KMS-11 (cell line): Measurements from ENCODE around the gene COBL.

Experiments
- H2AFZ ChIP-seq: fragments of 200-600 bp; sonication (generic); 2 replicates; pipeline ENCODE4 v1.6.1; 2016; ENCODE audit warnings: antibody characterized with exemption, mixed run types, low read depth
- H3K27ac ChIP-seq: fragments of 200-600 bp; sonication (generic); 2 replicates; pipeline ENCODE4 v1.6.1; 2016; ENCODE audit warnings: mild to moderate bottlenecking, mixed run types
- H3K27me3 ChIP-seq: fragments of 200-600 bp; sonication (generic); 2 replicates; pipeline ENCODE4 v1.6.1; 2017; ENCODE audit warnings: mild to moderate bottlenecking, low read depth, mixed run types, moderate library complexity; ENCODE audit not compliant: insufficient read depth
- H3K36me3 ChIP-seq: fragments of 200-600 bp; sonication (generic); 2 replicates; pipeline ENCODE4 v1.6.1; 2017; ENCODE audit warnings: mild to moderate bottlenecking, mixed run types; ENCODE audit not compliant: insufficient read depth
- H3K4me1 ChIP-seq: fragments of 200-600 bp; sonication (generic); 2 replicates; pipeline ENCODE4 v1.6.1; 2016; ENCODE audit warnings: mild to moderate bottlenecking, low read depth, mixed run types; ENCODE audit not compliant: poor library complexity, severe bottlenecking
- H3K4me2 ChIP-seq: fragments of 200-600 bp; sonication (generic); 2 replicates; pipeline ENCODE4 v1.7.0; 2016; ENCODE audit warnings: mild to moderate bottlenecking, mixed run types
- H3K4me3 ChIP-seq: fragments of 200-600 bp; sonication (generic); IDR thresholded peaks from 2 replicates; pipeline ENCODE4 v1.6.1; 2017; ENCODE audit warnings: low read depth, low read length, mixed read lengths; ENCODE audit not compliant: insufficient read depth
- H3K79me2 ChIP-seq: fragments of 200-600 bp; sonication (generic); 2 replicates; pipeline ENCODE4 v1.6.1; 2016; ENCODE audit warnings: low read depth, mixed run types; ENCODE audit not compliant: insufficient read depth
- H3K9ac ChIP-seq: fragments of 200-600 bp; sonication (generic); 2 replicates; pipeline ENCODE4 v1.6.1; 2016; ENCODE audit warnings: mild to moderate bottlenecking, mixed run types
- H4K20me1 ChIP-seq: fragments of 200-600 bp; sonication (generic); 2 replicates; pipeline ENCODE4 v1.6.1; 2016; ENCODE audit warnings: mild to moderate bottlenecking, mixed run types; ENCODE audit not compliant: insufficient read depth
- CTCF ChIP-seq: fragments of 200-600 bp; sonication (generic); conservative IDR thresholded peaks from 2 replicates; pipeline ENCODE4 v1.6.1; 2017; ENCODE audit warnings: low read depth, mild to moderate bottlenecking, antibody characterized with exemption, low read length, moderate library complexity, mixed read lengths

Gene COBL

GRCh38 chr7:51035716-51036115 lies 280.9 kb downstream of the COBL start:
- H3K36me3 ChIP-seq, result no peaks in the 10 kb centered on the region
- H3K4me3 ChIP-seq, result no peak overlapping the region
- H3K27me3 ChIP-seq, result no peaks in the 10 kb centered on the region
- no peaks in the 10 kb centered on the region for H4K20me1 ChIP-seq
- H3K4me2 ChIP-seq, result no peak overlapping the region
- TF ChIP-seq CTCF, result no peak
- no peaks in the 10 kb centered on the region for H3K79me2 ChIP-seq
- no peak overlapping the region for H3K27ac ChIP-seq
- no peak overlapping the region for H2AFZ ChIP-seq
- H3K4me1 ChIP-seq, result no peaks in the 10 kb centered on the region
- H3K9ac ChIP-seq, result no peak overlapping the region

GRCh38 chr7:51034521-51035264 lies 281.9 kb downstream of the COBL start:
- Histone ChIP-seq H3K27me3 (no peaks in the 10 kb centered on the region), H3K4me2 (no peak overlapping the region), H4K20me1 (no peaks in the 10 kb centered on the region), H3K27ac (no peak overlapping the region), H3K36me3 (no peaks in the 10 kb centered on the region), H3K9ac (no peak overlapping the region), H2AFZ (no peak overlapping the region), H3K4me3 (no peak overlapping the region), H3K4me1 (no peaks in the 10 kb centered on the region), H3K79me2 (no peaks in the 10 kb centered on the region)
- no peak for TF ChIP-seq CTCF

GRCh38 chr7:51033727-51034520 lies 282.7 kb downstream of the COBL start:
- H3K4me2 ChIP-seq, result no peak overlapping the region
- no peak overlapping the region for H3K9ac ChIP-seq

GRCh38 chr7:51031791-51032515 lies 284.7 kb downstream of the COBL start:
- H4K20me1 ChIP-seq, result no peaks in the 10 kb centered on the region
- no peak overlapping the region for H3K4me2 ChIP-seq
- no peak for TF ChIP-seq CTCF
- no peak overlapping the region for H2AFZ ChIP-seq
- H3K36me3 ChIP-seq, result no peaks in the 10 kb centered on the region
- no peaks in the 10 kb centered on the region for H3K27me3 ChIP-seq
- no peak overlapping the region for H3K27ac ChIP-seq
- no peaks in the 10 kb centered on the region for H3K4me1 ChIP-seq
- H3K79me2 ChIP-seq, result no peaks in the 10 kb centered on the region
- H3K9ac ChIP-seq, result no peak overlapping the region
- H3K4me3 ChIP-seq, result no peak overlapping the region

More at GRCh38 chr7:51033727-51034520, 282.7 kb downstream of the COBL start:
- no peak overlapping the region for H3K27ac ChIP-seq
- H3K79me2 ChIP-seq, result no peaks in the 10 kb centered on the region
- H2AFZ ChIP-seq, result no peak overlapping the region
- TF ChIP-seq CTCF, result no peak
- no peak overlapping the region for H3K4me3 ChIP-seq
- no peaks in the 10 kb centered on the region for H3K4me1 ChIP-seq
- no peaks in the 10 kb centered on the region for H3K36me3 ChIP-seq
- H3K27me3 ChIP-seq, result no peaks in the 10 kb centered on the region
- H4K20me1 ChIP-seq, result no peaks in the 10 kb centered on the region
